K562 (cell line): ENCODE results near the gene ASIC3. TPM values are rescaled to one million over a fixed set of nuclear protein-coding genes. Genes with fewer than 3 reads are reported as not detected.
A peak's percentile ranks its signal among the peaks of the same experiment; 100 is the strongest.

ENCODE experiments used
- ATAC-seq: fragments of 200-7000 bp; cut with Tn5 transposase; 3 replicates; pipeline ENCODE4 v1.9.1; 2020; ENCODE audit warnings: moderate library complexity
- BruUV-seq: library from RNA; stranded (reverse); fragments of 400-500 nt; replicated peaks from 2 replicates; lab custom pipeline; 2021; lab: Mats Ljungman, UMichigan
- CTCF ChIA-PET: fragments of 300-600 bp; formaldehyde crosslinking; extraction: SDS; loops from one replicate; lab custom pipeline; 2021; ENCODE audit warnings: low intra/inter-chr PET ratio; lab: Yijun Ruan, JAX
- POLR2A ChIA-PET: fragments of 300-600, 350-650 bp; sonication (Branson Sonifier 250); formaldehyde crosslinking; extraction: SDS; loops from one replicate; lab custom pipeline; 2021; ENCODE audit warnings: antibody characterized with exemption, inconsistent platforms; lab: Yijun Ruan, JAX
- DNase-seq, 4 experiments: peaks; one replicate each; pipeline versions ENCODE4 v3.0.0 to v3.0.0-alpha.2; 2011 to 2018; ENCODE audit warnings: low spot score in 3 of 4, mixed read lengths in 3 of 4; ENCODE audit errors: extremely low read depth in 1 of 4
- FAIRE-seq: peaks from 2 replicates; lab custom pipeline; 2011; peaks lifted over from hg19 to GRCh38; lab: Jason Lieb, UNC
- H2AFZ ChIP-seq: 2 replicates; pipeline ENCODE4 v1.6.0; 2011; ENCODE audit warnings: low read depth, low read length, control low read depth, inconsistent platforms
- H3K27ac ChIP-seq: fragments of 200-600 bp; 3 replicates; pipeline ENCODE4 v1.8.0; 2011; ENCODE audit warnings: low read depth, mild to moderate bottlenecking, control low read depth, inconsistent platforms, low read length, moderate library complexity, mixed read lengths; ENCODE audit errors: extremely low read depth
- H3K27me3 ChIP-seq, 2 experiments: fragments of 300-600 bp in 1 of 2; 2 replicates in 1 of 2; 3 replicates in 1 of 2; pipeline versions ENCODE4 v1.6.0 to v1.8.0; 2011; ENCODE audit warnings: inconsistent platforms in 2 of 2, low read length in 2 of 2, mild to moderate bottlenecking in 1 of 2, mixed read lengths in 1 of 2, moderate library complexity in 1 of 2; ENCODE audit not compliant: control insufficient read depth in 2 of 2, insufficient read depth in 2 of 2
- H3K36me3 ChIP-seq: fragments of 300-600 bp; 3 replicates; pipeline ENCODE4 v1.8.0; 2011; ENCODE audit warnings: mild to moderate bottlenecking, low read length, inconsistent platforms; ENCODE audit not compliant: control insufficient read depth, insufficient read depth
- H3K4me1 ChIP-seq, 2 experiments: fragments of 200-600 bp in 1 of 2; replicated peaks in 1 of 2; 2 replicates in 1 of 2; 3 replicates in 1 of 2; pipeline versions ENCODE4 v1.5.1 to v1.8.0; 2011; ENCODE audit warnings: inconsistent platforms in 2 of 2, low read length in 2 of 2, mild to moderate bottlenecking in 1 of 2, mixed read lengths in 1 of 2, moderate library complexity in 1 of 2; ENCODE audit not compliant: control insufficient read depth in 2 of 2, insufficient read depth in 2 of 2
- H3K4me2 ChIP-seq: 2 replicates; pipeline ENCODE4 v1.6.1; 2011; ENCODE audit warnings: low read length, control low read depth, inconsistent platforms, mixed read lengths; ENCODE audit not compliant: insufficient read depth
- H3K4me3 ChIP-seq: fragments of 200-600 bp; sonication (generic), shearing (Covaris generic); 2 replicates; pipeline ENCODE4 v1.5.1; 2016; ENCODE audit warnings: control low read depth, inconsistent platforms
- H3K79me2 ChIP-seq: fragments of 200-600 bp; 3 replicates; pipeline ENCODE4 v1.8.0; 2011; ENCODE audit warnings: low read length, inconsistent platforms; ENCODE audit not compliant: control insufficient read depth, insufficient read depth
- H3K9ac ChIP-seq, 2 experiments: 2 replicates each; pipeline versions ENCODE4 v1.6.0 to v1.6.1; 2011; ENCODE audit warnings: low read depth in 2 of 2, low read length in 2 of 2, control low read depth in 1 of 2, inconsistent platforms in 1 of 2, mild to moderate bottlenecking in 1 of 2, mixed read lengths in 1 of 2; ENCODE audit not compliant: insufficient read depth in 1 of 2
- H3K9me1 ChIP-seq: one replicate; pipeline ENCODE4 v1.6.0; 2011; ENCODE audit warnings: inconsistent platforms, mild to moderate bottlenecking, low read length, moderate library complexity; ENCODE audit not compliant: control insufficient read depth, insufficient read depth
- H3K9me3 ChIP-seq: replicated peaks from 2 replicates; pipeline ENCODE4 v1.5.1; 2011; ENCODE audit warnings: low read depth, low read length, inconsistent platforms; ENCODE audit not compliant: control insufficient read depth, insufficient read depth
- H4K20me1 ChIP-seq: replicated peaks from 2 replicates; pipeline ENCODE4 v1.6.1; 2011; ENCODE audit warnings: low read length, inconsistent platforms, mixed read lengths; ENCODE audit not compliant: control insufficient read depth, insufficient read depth
- ARID4B ChIP-seq: sonication (generic); formaldehyde crosslinking; IDR thresholded peaks from 2 replicates; pipeline ENCODE4 v1.8.0; 2022; ENCODE audit warnings: mild to moderate bottlenecking, missing genetic modification reagents
- CREM ChIP-seq: IDR thresholded peaks from 2 replicates; pipeline ENCODE4 v1.6.1; 2014; ENCODE audit warnings: antibody characterized with exemption, low read depth
- FOXJ2 ChIP-seq: fragments of 200-800 bp; sonication (Bioruptor generic); IDR thresholded peaks from 2 replicates; pipeline ENCODE4 v1.6.1; 2016; ENCODE audit warnings: missing genetic modification characterization, missing compliant biosample characterization
- GTF2A2 ChIP-seq: IDR thresholded peaks from 2 replicates; pipeline ENCODE4 v1.6.1; 2016; ENCODE audit warnings: mild to moderate bottlenecking, missing genetic modification characterization, missing compliant biosample characterization
- JUN ChIP-seq, 2 experiments: sonication (generic) in 1 of 2; formaldehyde crosslinking in 1 of 2; IDR thresholded peaks; 2 replicates each; pipeline versions ENCODE4 v1.6.1 to v1.8.0; 2012 to 2022; ENCODE audit warnings: borderline replicate concordance in 2 of 2, mild to moderate bottlenecking in 2 of 2, improper control_type of control experiment in 1 of 2, low read depth in 1 of 2, low read length in 1 of 2, missing genetic modification reagents in 1 of 2
- L3MBTL2 ChIP-seq: fragments of 450-650 bp; IDR thresholded peaks from 2 replicates; pipeline ENCODE4 v1.6.1; 2016; ENCODE audit warnings: mild to moderate bottlenecking, moderate library complexity
- LCOR ChIP-seq: sonication (generic); formaldehyde crosslinking; IDR thresholded peaks from 2 replicates; pipeline ENCODE4 v1.8.0; 2022; ENCODE audit warnings: mild to moderate bottlenecking, missing genetic modification reagents
- NR2C1 ChIP-seq, 2 experiments: fragments of 450-650 bp; IDR thresholded peaks; 2 replicates each; pipeline ENCODE4 v1.6.1; 2017; ENCODE audit warnings: mild to moderate bottlenecking in 2 of 2, antibody characterized with exemption in 1 of 2, inconsistent platforms in 1 of 2, missing compliant biosample characterization in 1 of 2, missing genetic modification characterization in 1 of 2
- POLR2A ChIP-seq: fragments of 450-650 bp; conservative IDR thresholded peaks from 2 replicates; pipeline ENCODE4 v1.6.1; 2016
- TCF3 ChIP-seq: sonication (generic); formaldehyde crosslinking; IDR thresholded peaks from 2 replicates; pipeline ENCODE4 v1.4.0; 2020; ENCODE audit warnings: mild to moderate bottlenecking, missing genetic modification reagents
- ZC3H4 ChIP-seq: sonication (generic); formaldehyde crosslinking; IDR thresholded peaks from 2 replicates; pipeline ENCODE4 v1.9.0; 2021; ENCODE audit warnings: missing genetic modification reagents, borderline replicate concordance
- ZNF274 ChIP-seq: IDR thresholded peaks from 2 replicates; pipeline ENCODE4 v1.6.1; 2011; ENCODE audit warnings: low read depth, mild to moderate bottlenecking, low read length, moderate library complexity, borderline replicate concordance
- ZNF398 ChIP-seq: fragments of 250-450 bp; sonication (Bioruptor Pico); IDR thresholded peaks from 2 replicates; pipeline ENCODE4 v1.8.0; 2021; ENCODE audit warnings: moderate library complexity, mild to moderate bottlenecking, inconsistent platforms
- WGBS: fragments of 100-300 bp; shearing (Covaris generic); methylation state at CpG from one replicate; pipeline ENCODE4 v1.1.6; 2016; ENCODE audit warnings: low coverage, mixed read lengths; ENCODE audit not compliant: insufficient coverage; ENCODE audit errors: missing lambda C conversion rate; 5-methylcytosine and 5-hydroxymethylcytosine counted together
- in situ Hi-C: fragments of 300-500 bp; cut with MboI; formaldehyde crosslinking; loops from 4 replicates; pipeline ENCODE4 v1.15.0; 2018; ENCODE audit warnings: inconsistent platforms, mixed read lengths
- intact Hi-C: fragments of 100-400 bp; cut with micrococcal nuclease; formaldehyde crosslinking; loops from 2 replicates; pipeline ENCODE4 v1.14.2; 2022
- polyA plus RNA-seq, 8 experiments: library from polyadenylated mRNA; depleted of rRNA in 4 of 8; stranded (reverse) in 5 of 8; unstranded in 3 of 8; fragments of >200 nt; fragmentation: Nextera tagmentation in 2 of 8; fragmentation: Illumina TruSeq in 1 of 8; extraction: Ambion mirVana in 2 of 8; extraction: Trizol in 1 of 8; gene quantifications; 2 replicates each; pipeline versions ENCODE4 v1.2.1 to v1.2.3, GENCODE V29; 2011 to 2014; ENCODE audit warnings: inconsistent platforms in 1 of 8, missing spikeins in 1 of 8
- total RNA-seq, 7 experiments: library from RNA; depleted of rRNA in 6 of 7; stranded (reverse); fragments of >200 nt in 6 of 7; fragmentation: Illumina TruSeq in 2 of 7; extraction: Trizol in 2 of 7; gene quantifications; 2 replicates each; pipeline versions ENCODE4 v1.2.1 to v1.2.3, GENCODE V29; 2011 to 2021; ENCODE audit warnings: low replicate concordance in 1 of 7

Gene ASIC3
- total and polyA plus RNA-seq, 9 of the 15 experiments (the other 6 are each of a cell fraction or from before 2014, with no cell fraction given): 0.11 to 5.0 (median 0.87) TPM

DNA sequence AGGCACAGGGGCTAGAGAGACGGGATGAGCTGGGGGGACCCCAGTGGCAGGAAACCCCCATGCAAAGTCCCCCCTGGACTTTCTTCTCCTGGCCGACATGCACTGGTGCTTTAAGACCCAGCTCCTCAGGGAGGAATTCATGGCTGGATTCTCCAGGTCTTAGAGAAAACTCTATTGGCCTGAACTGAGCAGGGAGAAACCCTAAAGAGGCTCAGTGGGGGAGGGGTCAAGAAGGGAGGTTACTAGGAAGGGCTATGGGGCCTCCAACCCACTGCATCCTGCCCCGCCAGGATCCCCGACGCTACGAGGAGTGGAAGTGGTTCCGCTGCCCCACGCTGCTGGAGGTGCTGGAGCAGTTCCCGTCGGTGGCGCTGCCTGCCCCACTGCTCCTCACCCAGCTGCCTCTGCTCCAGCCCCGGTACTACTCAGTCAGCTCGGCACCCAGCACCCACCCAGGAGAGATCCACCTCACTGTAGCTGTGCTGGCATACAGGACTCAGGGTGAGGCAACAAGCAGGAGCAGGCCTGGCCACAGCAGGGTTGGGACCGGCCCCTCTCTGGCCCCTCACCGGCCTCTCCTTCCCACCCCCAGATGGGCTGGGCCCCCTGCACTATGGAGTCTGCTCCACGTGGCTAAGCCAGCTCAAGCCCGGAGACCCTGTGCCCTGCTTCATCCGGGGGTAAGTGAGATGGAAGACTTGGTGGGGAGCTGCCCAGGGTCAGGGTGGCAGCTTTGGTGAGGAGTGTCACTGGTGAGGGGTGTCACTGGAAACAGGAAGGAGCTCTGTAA lies 37.8 kb upstream of the ASIC3 start (continued):
- TF ChIP-seq L3MBTL2 (peak; percentile 62; the same call in 1 of the 2 replicates), POLR2A (peak; percentile 73), TCF3 (0 out of 2 replicates have a peak, but pooled peaks have one; percentile 6)

- ChIA-PET CTCF (no interaction called here), POLR2A (interaction anchor here (0.6 to 8.4 kb wide), 11 partner anchors 13 to 190 kb away, joined by 3 to 146 read pairs (median 3); partner anchors contain the start of genes ABCB8, ATG9B and FASTK)
- no peaks in the 10 kb centered on the region for H4K20me1 ChIP-seq
- DNase-seq (peak in 1 of 4 experiments; percentile 69), ATAC-seq (peak; percentile 2), FAIRE-seq (peak; percentile 63)
- peak overlapping the region; percentile 100 for H3K4me2 ChIP-seq
- peak overlapping the region; percentile 57 for H3K4me3 ChIP-seq
- H3K79me2 ChIP-seq: peaks cover 45% of the 10 kb centered on the region
- in situ Hi-C loops: no loop called here
- H3K27me3 ChIP-seq: no peaks in the 10 kb centered on the region; a peak in 1 of 5 replicates
- no TSS peak for BruUV-seq
- H3K27ac ChIP-seq: peak overlapping the region; percentile 85
- peaks cover 42 to 81% of the 10 kb centered on the region in 2 experiments for H3K4me1 ChIP-seq
- intact Hi-C loops: loop anchor here (10.0 kb wide), 1 partner anchor 164 kb away; no protein-coding TSS in a partner anchor
- 0% methylated on average over 1 of the region's 1 CpG for WGBS
- H3K9ac ChIP-seq: peak overlapping the region; percentile 77 to 94
- H3K9me3 ChIP-seq: no peaks in the 10 kb centered on the region
- H2AFZ ChIP-seq: peak overlapping the region; percentile 92
- H3K9me1 ChIP-seq: no peaks in the 10 kb centered on the region
- H3K36me3 ChIP-seq: peaks cover 40% of the 10 kb centered on the region; the same call in 2 of the 3 replicates
- TF ChIP-seq NR2C1 (IDR thresholded peaks at IDR 0.05): no peak
- 0 out of 2 replicates have a peak, but pooled peaks have one; percentile 5 for TF ChIP-seq NR2C1 (tag; IDR thresholded peaks at IDR 0.05)
- no peak for TF ChIP-seq ZC3H4
- TF ChIP-seq FOXJ2 (tag): no peak
- no peak for TF ChIP-seq JUN (IDR thresholded peaks at IDR 0.05; ENCODE audit: borderline replicate concordance, low read depth, low read length)
- TF ChIP-seq JUN (CRISPR knock-in tag; IDR thresholded peaks at IDR 0.05; ENCODE audit: borderline replicate concordance): no peak; the same call in 1 of the 2 replicates
- TF ChIP-seq ZNF398: no peak
- peak; percentile 22; the same call in 1 of the 2 replicates for TF ChIP-seq LCOR (CRISPR knock-in tag)
- peak; percentile 62; the same call in 1 of the 2 replicates for TF ChIP-seq ARID4B (CRISPR knock-in tag)
- TF ChIP-seq ZNF274: no peak
- no peak for TF ChIP-seq CREM
- 0 out of 2 replicates have a peak, but pooled peaks have one; percentile 40 for TF ChIP-seq GTF2A2 (tag)
These were observed 37.3 kb upstream of the ASIC3 start for GRCh38 chr7:151011097-151011409.
